Measurements from ENCODE around the gene PEX11G.

DNA sequence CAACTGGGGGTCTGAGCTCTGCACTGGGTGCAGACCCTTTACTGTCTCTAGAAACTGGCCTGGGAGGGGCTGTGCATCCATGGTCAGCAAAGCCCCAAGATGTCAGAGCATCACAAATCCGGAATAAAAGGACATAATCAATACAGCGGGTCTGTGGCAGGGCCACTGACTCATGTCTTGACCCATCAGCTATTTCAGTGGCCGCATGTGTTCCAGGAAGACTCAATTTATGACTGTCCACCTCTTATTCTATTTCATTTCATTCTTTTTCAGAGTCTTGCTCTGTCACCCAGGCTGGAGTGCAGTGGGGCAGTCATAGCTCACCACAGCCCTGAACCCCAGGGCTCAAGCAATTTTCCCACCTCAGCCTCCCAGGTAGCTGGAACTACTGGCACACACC, 53.2 kb downstream of the PEX11G start:
- TF ChIP-seq, protein P1, sequence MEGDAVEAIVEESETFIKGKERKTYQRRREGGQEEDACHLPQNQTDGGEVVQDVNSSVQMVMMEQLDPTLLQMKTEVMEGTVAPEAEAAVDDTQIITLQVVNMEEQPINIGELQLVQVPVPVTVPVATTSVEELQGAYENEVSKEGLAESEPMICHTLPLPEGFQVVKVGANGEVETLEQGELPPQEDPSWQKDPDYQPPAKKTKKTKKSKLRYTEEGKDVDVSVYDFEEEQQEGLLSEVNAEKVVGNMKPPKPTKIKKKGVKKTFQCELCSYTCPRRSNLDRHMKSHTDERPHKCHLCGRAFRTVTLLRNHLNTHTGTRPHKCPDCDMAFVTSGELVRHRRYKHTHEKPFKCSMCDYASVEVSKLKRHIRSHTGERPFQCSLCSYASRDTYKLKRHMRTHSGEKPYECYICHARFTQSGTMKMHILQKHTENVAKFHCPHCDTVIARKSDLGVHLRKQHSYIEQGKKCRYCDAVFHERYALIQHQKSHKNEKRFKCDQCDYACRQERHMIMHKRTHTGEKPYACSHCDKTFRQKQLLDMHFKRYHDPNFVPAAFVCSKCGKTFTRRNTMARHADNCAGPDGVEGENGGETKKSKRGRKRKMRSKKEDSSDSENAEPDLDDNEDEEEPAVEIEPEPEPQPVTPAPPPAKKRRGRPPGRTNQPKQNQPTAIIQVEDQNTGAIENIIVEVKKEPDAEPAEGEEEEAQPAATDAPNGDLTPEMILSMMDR (conservative IDR thresholded peaks at IDR 0.05; ENCODE audit: low read length), result no peak
- TF ChIP-seq EZH2phosphoT487 (IDR thresholded peaks at IDR 0.05; ENCODE audit: borderline replicate concordance), result no peak
